GM19023 (cell line): ENCODE data around the gene HOXC12.
A peak's percentile ranks its signal among the peaks of the same experiment; 100 is the strongest.

Experiments
- ATAC-seq: cut with Tn5 transposase; IDR thresholded peaks from one replicate; pipeline ENCODE4 v1.9.1; 2021; ENCODE audit warnings: mild to moderate bottlenecking, moderate library complexity; ENCODE audit not compliant: unreplicated experiment

Gene HOXC12

DNA sequence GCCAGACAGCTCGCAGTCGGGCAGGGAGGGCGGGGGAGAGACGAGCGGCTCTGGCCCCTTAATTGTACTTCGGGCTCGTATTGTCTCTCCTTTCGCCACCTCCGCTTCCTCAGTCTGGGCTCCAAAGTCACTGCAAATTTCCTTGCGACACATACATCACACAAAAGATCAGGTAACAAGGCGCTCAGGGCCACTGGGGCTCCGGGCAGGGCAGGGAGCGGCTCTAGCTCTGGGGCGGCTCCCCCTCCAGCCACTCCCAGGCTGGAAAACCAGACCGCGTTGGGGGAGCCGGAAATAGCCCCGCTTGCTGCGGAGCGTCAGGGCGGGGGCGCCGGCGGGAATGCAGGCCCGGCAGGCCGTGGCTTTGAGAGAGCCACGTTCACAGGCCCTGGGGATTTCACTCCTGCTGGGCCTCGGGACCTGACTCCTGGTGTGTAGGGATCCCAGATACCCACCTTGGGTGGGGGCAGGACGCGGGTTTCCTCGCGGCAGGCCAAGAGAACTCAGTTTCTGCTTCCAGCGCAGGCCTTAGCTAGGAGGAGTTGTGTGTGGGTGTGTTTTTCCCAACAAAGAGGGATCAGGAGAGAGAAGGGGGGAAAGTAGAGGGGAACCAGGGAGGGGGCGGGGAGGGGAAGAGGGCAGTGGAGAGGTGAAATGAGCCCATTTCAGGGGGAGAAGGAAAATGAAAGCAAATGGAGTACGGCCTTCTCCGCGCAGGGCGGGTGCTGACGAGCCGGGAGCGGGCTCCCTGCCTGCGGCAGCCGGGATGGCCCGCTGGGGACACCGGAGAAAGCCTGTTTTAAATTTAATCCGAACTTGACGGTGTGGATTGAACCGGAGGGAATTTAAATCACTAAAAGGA is 40.9 kb downstream of the HOXC12 start:
- ATAC-seq, result no peak

DNA sequence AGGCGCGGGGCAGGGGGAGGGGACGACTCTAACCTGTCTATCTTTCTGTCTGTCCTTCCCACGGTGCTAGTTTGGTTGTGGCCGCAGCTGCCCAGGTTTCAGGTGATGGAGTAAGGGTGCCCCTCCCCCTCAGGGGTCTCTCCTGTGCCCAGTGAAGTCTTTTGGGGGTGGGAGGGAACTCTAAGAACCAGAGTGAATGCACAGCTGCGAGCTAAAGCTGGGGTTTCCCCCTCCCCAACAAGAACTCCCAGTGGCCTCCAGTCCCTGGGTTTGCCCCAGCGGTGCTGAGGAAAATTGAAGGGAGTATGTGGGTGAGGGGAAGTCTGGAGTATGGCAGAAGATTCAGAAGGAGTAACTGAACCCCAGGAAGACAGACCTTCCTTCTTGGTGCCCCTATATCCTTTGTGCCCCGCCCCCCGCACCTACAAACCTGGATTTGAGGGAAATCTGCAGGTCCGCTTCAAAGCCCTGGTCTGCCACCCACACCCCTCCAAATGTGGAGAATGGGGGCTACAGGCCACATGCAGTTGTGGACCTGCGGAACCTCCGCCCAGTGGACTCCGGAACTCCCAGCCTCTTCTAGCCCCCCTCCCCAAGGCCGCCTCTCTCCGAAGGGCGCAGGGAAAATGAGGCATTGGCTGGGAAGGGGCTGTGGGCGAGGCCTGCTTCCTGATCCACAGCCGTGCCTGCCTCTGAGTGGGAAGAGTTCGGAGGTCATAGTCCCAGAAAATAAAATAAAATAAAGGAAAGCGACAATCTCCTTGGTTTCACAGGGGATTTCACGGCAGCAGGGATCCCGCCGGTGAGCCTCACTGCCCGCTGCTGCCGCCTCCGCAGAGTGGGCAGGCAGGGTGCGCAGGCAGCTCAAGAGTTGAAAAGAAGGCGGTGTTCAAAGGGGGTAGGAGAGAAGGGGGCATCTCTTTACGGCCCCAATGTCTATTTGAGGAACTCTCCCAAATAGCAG is 41.8 kb downstream of the HOXC12 start:
- ATAC-seq, result no peak

DNA sequence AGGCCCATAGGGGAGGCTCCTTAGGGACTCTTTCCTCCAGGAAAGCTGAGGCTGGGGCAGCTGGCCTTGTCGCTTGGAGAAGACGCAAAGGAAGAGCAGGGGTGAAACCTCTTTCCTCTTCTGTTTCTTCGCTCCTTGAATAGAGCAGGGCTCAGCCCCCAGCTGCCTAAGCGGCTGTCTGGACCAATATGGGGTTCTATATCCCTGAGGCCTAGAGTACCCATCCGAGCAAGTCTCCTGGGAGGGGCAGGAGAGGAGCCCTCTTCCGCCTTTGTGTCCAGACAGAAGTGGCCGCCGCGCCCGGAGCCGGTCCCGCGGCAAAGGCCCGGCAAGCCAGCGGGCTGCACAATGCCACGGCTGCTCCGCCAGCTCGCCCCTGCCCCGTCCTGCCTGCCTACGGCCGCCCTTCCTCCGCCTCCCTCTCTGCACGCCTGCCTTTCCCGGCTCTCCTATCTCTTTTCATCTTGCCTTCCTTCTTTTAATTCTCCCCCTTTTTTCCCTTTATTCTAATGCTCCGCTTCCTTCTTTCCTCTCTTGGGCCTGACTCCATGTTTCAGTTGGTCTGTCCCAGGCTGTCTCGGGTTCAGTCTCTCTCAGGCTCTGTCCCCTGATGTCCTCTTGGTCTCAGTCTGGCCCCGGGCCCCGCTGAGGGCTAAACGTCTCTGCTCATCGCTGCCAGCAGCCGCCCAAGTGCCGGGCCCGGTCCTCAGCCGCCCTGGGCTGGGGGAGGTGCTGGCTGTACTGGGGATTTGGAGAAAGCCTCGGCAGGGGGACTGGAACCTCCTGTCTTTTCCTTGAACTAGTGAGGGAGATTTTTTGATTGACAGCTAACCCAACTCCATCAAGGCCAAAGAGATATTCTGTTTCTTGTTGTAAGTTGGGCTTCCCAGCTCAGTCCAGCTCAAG is 42.8 kb downstream of the HOXC12 start:
- ATAC-seq, result no peak

DNA sequence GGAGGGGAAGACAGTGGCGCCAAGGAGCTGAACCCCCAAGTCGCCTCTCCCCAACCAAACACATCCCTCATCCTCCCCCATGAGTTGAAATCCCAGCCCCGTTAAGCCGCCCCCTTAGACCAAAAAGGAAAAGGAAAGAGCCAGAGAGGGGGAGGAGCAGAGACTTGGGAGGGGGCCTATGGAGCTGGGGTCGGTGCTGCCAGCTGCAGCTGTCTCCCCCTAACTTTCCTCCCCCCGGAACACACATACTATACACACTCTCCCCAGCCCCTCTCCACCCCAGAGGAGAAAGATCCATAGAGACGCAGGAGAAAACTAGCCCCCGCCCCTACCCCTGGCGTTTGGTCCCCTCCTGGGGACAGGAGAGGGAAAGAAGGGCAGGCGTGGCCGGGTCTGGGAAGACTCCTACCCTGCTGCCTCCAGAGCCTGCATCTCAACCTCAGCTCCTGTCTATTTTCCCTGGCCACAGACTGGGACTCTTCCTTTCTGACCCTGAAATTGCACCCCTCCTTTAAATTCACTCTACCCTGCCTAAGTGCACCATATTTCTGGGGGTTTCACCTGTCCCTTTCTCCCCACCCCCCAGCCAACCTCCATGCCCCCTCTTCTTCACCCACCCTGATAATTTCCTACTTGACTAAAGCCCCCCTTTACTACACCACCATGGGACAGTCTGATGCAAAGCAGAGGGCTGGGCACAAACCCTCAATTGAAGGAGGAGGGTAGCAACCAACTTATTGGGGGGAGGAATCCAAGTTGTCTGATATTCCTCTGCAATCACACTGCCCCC is 43.6 kb downstream of the HOXC12 start:
- no peak for ATAC-seq

DNA sequence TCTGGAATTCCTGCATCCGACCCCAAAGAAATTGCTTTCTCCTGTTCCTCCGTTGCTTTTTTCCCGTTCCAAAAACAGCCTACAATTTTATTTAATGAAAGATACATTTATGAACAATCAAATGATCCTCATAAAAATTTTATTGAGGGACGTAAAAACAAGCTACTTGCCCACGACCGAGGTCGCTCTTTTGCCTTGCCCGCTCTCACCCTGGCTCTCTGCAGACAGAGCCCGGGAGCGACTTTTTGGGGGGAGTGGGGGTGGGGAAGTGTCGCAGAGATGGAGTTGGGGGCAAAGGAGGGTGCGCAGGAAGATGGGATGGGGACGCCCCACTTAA is 44.2 kb downstream of the HOXC12 start:
- ATAC-seq, result no peak

DNA sequence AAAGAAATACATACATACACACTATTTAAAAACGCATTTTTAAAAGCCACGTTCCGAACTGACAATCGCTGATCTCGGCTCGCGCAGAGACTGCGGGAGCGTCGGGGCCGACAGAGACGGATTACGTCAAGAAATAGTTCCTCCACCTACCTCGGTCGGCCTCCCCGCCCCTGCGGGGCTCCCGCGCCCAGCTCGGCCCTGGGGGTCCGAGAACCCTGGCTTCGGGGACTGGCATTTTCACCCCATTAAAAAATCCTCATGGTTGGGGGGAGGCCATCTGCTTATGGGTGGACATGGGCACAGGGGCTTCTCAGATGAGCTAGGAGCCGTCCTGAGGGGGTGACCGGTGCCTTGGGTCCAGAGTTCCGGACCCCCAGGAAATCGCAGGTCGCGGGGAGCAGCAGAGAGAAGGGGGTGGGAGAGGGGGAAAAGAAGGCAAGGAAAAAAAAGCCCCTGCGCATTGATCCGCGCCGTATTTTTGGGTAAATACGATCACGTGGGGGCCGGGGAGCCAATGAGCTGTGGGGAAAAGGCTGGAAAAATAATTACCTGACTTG is 44.9 kb downstream of the HOXC12 start:
- no peak for ATAC-seq

DNA sequence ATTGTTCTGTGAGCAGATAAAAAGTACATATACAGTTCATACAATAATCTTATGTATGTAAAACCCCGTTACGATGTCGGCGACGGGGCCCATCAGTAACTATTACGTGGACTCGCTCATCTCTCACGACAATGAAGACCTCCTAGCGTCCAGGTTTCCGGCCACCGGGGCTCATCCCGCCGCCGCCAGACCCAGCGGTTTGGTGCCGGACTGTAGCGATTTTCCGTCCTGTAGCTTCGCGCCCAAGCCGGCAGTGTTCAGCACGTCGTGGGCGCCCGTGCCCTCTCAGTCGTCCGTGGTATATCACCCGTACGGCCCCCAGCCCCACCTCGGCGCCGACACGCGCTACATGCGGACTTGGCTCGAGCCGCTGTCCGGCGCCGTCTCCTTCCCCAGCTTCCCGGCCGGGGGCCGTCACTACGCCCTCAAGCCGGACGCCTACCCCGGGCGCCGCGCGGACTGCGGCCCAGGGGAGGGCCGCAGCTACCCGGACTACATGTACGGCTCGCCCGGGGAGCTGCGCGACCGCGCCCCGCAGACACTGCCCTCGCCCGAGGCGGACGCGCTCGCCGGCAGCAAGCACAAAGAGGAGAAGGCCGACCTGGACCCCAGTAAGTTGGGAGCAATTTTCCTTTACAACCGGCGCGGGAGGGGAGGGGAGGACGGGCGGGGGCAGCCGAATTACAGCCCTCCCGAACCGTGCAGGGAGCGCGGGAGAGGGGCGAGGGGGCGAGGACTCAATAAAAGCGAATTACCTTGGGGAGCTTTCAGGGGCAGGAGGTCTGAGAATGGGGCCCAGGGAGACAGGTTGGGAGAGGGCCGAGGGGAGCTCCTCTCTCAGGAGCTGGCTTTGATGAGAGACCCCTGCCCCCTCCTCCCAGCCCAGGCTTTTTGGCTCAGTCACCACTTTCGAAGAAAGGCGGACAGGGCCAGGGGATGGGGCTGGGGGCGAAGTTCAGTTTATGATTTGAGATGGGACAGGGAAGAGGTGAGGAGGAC is 45.7 kb downstream of the HOXC12 start, which contains the start of gene HOXC9:
Gene HOXC9 (plus strand): TSS at position 46 of the 999 bp plus-strand sequence. CDS start 28 bp downstream, at position 74.
- no peak for ATAC-seq

DNA sequence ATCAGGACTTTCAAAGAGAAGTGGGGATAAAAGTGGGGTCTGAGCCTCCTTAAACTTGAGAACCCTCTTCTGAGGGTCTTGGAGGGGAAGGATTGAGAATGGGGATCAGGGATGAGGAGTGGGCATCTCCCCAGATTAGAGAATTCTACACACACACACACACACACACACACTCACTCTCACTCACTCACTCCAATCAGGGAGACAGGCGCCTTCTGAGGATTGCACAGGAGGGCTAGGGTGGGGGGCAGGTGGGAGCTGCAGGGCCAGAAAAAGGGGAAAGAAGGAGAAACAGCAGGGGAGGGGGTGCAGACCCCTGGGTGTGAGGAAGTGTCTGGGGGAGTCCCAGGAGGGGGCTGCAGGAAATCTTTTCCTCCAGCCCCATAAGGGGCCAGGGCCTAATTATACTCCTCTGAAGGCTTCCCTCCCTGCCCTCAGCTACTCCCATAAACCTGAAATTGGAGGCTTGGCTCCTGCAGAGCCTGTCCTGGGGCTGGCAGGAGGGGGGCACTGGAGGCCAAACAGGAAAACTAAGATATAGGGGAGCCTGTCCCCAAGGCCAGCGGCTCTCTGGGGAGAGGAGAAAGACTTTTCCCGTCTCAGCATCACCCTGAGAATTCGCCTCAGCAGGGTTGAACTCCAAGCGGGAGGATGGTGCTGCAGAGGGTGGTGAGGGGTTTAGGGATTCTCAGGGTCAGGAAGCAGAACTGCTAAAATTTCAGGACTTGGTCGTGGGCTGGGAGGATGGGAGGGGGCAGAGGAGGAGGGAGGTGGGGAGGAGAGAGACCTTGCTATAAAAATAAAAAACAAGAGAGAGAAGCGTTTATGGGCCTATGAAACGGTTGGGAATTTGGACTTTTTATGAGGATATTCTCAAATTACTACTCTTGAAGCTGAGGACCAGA is 46.8 kb downstream of the HOXC12 start:
- ATAC-seq, result no peak

DNA sequence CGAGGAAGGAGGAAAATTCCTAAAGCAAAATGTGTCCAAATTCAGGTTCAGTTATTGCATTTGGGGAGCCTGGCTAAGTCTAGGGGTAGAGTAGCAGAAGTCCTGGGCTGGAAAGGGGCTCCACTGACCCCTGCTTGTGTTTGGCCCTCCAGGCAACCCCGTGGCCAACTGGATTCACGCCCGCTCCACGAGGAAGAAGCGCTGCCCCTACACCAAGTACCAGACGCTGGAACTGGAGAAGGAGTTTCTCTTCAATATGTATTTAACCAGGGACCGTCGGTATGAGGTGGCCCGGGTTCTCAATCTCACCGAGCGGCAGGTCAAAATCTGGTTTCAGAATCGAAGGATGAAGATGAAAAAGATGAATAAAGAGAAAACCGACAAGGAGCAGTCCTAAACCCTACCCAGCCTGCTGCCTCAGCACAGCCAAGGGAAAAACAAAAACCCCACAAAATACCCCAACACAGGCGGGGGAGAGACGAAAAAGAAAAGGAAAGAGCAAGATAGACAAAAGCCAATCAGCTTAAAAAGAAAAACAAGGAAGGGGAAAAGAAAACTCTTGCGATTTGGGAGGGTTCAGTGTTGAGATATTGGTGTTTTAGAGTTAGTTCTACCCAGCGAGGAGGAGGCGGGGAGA is 47.7 kb downstream of the HOXC12 start:
- no peak for ATAC-seq

DNA sequence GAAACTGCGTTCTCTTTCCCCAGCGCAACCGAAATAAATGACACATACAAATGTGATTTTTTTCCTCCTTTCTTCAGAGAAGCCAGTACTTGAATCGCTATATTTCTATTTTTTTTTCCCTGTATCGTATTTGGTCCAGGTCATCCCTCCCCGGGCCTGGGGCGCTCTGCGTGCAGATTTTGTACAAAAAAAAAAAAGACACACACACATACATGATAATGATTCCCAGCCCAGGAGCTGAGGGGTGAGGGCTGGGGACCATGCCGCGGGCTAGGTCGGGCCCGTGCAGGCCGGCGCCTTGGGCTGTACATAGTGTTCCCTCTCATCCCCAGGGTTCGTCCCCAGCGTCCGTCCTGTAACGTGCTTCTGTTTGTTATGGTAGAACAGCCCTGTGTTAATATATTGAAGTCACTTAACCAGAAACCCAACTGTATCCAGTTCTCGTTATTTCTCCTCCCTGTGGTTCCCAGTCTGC is 48.2 kb downstream of the HOXC12 start:
- no peak for ATAC-seq

DNA sequence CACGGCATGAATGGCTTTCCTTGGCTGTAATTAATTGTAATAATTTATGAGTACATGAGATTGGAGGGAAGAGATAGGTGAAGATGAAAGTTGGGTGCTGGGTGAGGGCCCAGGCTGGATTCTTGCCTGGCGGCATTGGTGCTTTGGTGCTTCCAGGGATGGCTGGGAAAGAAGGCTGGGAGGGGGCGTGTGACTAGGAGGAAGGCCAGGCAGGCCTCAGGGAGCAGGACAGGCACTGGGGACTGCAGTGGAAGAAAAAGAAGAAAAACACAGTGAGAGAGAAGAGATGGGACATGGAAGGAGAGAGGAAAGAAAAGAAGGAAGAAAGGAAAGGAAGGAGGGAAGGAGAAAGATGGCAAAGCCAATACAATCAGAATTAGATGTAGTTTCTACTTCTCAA is 48.9 kb downstream of the HOXC12 start:
- no peak for ATAC-seq

DNA sequence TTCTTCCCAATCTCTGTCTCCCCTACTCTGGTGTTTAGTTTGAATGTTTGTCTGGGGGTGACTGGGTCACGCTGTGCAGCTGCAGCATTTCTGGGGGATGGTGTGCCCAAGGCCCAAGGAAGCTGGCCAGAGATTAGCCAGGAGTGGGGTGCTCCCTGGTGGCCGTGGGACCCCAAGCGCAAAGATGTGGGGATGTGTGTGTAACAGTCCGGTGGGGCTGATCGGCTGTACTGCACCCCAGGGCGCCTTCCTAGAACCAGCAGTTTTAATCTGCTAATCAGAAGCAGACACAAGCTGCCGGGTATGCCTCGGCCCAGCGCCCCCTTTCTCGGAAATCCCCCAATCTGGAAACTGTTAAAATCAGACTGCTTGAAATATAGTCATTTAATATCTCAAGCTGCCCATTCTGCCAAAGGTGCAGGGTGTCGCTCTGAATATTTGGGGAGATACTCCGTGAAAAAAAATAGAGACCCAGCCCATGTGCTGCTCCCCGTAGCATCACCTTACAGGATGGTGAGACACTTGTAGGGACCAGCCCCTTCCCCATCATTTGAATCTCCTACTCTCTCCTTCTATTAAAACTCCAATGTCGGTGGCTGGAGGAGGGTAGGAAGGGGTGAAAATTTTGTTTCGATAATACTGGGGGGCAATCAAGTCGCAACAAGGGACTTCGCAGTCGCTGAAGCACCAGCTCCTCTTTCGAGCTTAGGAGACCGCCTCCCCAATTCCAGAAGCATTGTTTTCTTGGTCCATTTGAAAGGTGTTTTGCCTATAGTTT is 49.5 kb downstream of the HOXC12 start:
- no peak for ATAC-seq

DNA sequence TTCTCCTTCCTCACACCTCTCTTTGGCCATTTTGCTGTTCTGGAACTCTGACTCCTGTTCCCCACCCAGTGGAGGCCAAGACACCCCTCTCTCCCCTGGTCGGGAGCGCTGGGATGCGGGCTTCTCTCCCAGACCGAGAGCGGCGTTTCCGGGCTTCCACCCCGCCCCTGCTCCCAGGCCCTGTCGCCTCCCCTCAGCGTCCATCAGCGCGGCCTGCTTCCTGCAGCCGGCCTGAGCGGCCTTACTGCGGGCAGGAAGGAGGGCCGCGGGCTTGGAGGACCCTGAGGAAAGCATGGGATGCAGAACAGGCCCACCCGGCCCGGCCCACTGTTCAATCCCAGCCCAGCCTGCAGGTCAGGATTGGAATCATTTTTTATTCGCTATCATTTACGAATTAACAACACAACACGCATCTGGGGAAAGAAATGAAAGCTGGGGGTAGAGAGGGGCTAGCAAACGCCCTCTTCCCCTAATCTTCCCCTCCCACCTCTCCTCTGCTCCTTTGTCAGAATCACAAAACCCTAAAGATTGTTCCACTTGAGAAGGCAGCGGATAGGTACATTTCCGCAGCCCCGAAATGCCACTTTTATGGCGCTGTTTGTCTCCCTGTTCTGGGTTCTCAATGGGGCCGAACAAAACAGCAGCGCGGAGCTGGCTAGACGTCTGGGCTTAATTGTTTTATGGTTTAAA is 50.3 kb downstream of the HOXC12 start:
- ATAC-seq, result no peak

DNA sequence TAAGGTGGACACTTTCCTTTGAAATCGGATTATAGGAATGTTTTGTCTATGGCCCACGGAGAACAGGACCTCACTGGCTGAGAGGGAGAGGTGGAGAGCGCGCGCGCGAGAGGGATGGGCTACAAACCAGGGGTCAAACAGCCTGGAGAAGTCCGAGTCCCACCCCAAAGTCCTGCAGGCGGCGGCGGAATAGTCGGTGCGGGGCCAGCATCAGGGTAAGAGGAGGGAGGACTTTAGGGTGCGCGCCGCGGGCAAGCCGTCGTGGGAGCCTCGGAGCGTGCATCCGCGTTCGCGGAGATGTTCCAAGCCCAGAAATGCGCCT is 50.8 kb downstream of the HOXC12 start:
- ATAC-seq, result no peak

DNA sequence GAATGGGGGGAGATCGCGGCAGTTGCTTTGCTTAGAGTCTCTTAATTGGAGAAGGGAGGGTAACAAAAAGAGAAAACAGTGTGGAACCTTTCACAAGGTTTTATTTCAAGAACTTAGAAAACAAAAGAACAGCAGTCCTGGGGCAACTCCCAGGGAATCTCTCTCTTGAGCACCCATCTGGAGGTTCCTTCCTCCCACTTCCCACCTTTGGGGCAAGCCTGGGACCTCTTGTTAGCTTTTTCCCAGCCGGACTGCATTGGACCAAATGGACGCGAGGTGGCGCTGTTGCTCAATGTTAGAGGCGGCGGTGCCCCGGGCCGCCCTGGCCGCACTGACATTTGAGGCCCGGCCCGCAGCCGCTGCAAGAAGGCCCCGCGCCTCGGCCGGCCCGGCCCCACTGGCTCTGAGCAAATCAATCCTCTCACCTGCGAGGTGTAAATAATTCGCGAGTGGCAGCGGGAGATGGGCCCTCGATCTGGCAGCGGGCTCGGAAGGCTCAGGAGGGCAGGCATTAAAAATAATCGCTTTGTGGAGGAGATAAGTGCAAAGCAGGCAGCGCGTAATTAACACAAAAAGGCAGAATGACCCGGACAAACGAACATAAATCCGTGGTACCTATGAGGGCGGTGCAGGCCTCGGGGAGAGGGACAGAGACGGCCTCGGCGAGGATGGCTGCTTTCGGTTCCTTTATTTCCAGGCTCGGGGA is 51.3 kb downstream of the HOXC12 start:
- peak; percentile 77 for ATAC-seq
